CD4-positive, alpha-beta T cell treated with Interleukin-17A for 4 hours (primary cell): Measurements from ENCODE around the gene ADCY3.
A peak's percentile ranks its signal among the peaks of the same experiment; 100 is the strongest.
"Not testable (repeated sequence)": the region's sequence is repeated elsewhere in the genome, so short reads cannot be mapped to it uniquely, and the experiment has no call there.

Source experiments
- DNase-seq: peaks from one replicate; pipeline ENCODE4 v3.0.0-alpha.2; 2020; ENCODE audit warnings: mixed read lengths

ADCY3 gene

GRCh38 chr2:24800487-24800886 lies 119.5 kb downstream of the ADCY3 start:
- not testable (repeated sequence) for DNase-seq

- DNase-seq, result no peak
Measured at GRCh38 chr2:24797644-24798043, 122.4 kb downstream of the ADCY3 start.

- DNase-seq, result no peak
Measured at GRCh38 chr2:24793761-24794435, 126.1 kb downstream of the ADCY3 start.

GRCh38 chr2:24792874-24793760 lies 126.9 kb downstream of the ADCY3 start, which contains the start of the genes CENPO and PTRHD1:
Gene CENPO (plus strand): TSS chr2:24793425. CDS start chr2:24793920, 495 bp downstream.
Gene PTRHD1 (minus strand): TSS chr2:24793391. CDS start chr2:24793377, 14 bp downstream.
- peak; percentile 96 for DNase-seq

GRCh38 chr2:24792542-24792873 lies 127.5 kb downstream of the ADCY3 start:
- no peak for DNase-seq

- DNase-seq, result no peak
Measured at GRCh38 chr2:24791452-24791851, 128.6 kb downstream of the ADCY3 start.

- no peak for DNase-seq
Measured at GRCh38 chr2:24788816-24789215, 131.2 kb downstream of the ADCY3 start.

- DNase-seq, result no peak
Measured at GRCh38 chr2:24787532-24787931, 132.5 kb downstream of the ADCY3 start.

- no peak for DNase-seq
Measured at GRCh38 chr2:24785671-24786321, 134.2 kb downstream of the ADCY3 start.

GRCh38 chr2:24783641-24784040 lies 136.4 kb downstream of the ADCY3 start:
- no peak for DNase-seq

GRCh38 chr2:24779116-24779515 lies 140.9 kb downstream of the ADCY3 start:
- DNase-seq, result no peak

- no peak for DNase-seq
Measured at GRCh38 chr2:24774373-24774772, 145.7 kb downstream of the ADCY3 start.

GRCh38 chr2:24771764-24772586 lies 148.1 kb downstream of the ADCY3 start:
- no peak for DNase-seq

- DNase-seq, result no peak
Measured at GRCh38 chr2:24771061-24771460, 149.0 kb downstream of the ADCY3 start.
